GM18502 (cell line): Measurements from ENCODE around the gene HOMEZ.

ENCODE experiments used
- ATAC-seq: cut with Tn5 transposase; IDR thresholded peaks from one replicate; pipeline ENCODE4 v1.9.1; 2021; ENCODE audit warnings: mild to moderate bottlenecking; ENCODE audit not compliant: unreplicated experiment, poor library complexity

The HOMEZ gene

DNA sequence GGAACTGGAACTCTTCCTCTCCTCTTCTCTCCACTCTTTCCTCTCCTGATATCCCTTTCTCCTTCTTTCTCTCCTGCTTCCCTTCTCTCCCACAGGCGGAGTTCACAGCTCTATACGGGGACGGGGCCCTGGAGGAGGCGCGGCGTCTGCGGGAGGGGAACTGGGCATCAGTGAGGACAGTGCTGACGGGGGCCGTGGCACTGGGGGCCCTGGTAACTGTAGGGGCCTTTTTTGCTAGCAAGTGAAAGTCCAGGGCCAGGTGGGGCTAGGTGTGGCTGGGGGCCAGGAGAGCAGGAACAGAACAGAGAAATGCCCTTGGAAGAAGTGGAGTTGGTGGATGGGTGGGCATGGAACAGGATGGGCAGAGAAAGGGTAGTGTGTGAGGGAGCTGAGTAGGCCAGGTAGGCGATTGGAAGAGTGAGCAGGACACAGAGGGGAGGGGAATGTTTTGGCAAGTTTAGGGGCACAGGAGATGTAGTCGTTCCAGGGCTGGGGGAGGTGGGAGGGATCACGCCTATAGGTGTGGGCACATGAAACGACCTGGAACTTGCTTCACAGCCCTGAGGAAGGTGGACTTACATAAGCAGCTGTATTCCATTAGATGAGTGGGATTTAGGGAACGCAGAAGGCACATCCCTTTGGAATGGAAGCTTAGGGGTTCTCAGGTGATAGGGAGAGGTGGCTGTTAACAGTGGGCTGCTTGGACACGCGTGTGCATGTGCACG is 23.0 kb upstream of the HOMEZ start:
- ATAC-seq: no peak

DNA sequence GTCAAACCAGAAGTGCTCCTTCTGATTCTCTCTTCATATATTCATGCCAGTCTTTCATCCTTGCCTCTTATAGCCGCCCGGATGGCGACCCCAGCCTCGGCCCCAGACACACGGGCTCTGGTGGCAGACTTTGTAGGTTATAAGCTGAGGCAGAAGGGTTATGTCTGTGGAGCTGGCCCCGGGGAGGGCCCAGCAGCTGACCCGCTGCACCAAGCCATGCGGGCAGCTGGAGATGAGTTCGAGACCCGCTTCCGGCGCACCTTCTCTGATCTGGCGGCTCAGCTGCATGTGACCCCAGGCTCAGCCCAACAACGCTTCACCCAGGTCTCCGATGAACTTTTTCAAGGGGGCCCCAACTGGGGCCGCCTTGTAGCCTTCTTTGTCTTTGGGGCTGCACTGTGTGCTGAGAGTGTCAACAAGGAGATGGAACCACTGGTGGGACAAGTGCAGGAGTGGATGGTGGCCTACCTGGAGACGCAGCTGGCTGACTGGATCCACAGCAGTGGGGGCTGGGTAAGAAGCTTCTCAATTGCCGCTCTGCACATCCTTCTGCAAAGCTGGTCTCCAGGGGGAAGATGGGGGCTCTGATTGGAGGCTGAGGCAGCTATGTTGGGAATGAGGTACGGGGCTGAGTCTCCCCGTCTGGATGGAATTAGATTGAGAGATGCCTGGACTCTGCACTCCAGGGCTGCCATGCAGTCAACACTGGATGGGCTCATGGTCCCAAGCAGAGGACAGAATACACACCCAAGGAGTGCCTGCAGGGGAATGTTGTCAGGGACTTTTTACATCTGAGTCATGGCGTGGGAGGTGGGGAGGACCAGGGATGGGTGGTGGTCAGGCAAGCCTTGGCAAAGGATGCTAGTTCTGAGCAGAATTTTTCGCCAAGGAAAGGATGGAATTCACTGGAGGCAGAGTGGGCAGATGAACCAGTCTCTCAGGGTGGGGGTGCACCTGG is 22.0 kb upstream of the HOMEZ start:
- ATAC-seq: no peak

DNA sequence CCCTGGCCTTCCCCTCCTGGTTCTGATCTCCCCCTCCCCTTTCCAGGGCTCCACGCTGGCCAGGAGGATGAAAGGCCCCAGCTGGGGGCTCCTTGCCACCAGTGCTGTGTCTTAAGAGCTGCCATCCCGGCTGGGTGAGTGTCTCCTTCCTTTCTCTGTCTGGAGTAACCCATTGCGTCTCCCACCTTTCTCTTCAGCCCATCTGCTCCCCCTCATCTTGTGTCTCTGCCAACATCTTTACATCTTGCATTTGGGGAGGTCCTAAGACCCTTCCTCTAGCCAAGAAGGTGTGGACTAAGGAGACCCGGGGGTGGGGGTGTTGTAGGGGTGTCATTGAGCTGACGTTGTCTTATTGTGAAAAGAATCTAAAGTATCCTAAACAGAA is 21.2 kb upstream of the HOMEZ start:
- ATAC-seq: no peak

DNA sequence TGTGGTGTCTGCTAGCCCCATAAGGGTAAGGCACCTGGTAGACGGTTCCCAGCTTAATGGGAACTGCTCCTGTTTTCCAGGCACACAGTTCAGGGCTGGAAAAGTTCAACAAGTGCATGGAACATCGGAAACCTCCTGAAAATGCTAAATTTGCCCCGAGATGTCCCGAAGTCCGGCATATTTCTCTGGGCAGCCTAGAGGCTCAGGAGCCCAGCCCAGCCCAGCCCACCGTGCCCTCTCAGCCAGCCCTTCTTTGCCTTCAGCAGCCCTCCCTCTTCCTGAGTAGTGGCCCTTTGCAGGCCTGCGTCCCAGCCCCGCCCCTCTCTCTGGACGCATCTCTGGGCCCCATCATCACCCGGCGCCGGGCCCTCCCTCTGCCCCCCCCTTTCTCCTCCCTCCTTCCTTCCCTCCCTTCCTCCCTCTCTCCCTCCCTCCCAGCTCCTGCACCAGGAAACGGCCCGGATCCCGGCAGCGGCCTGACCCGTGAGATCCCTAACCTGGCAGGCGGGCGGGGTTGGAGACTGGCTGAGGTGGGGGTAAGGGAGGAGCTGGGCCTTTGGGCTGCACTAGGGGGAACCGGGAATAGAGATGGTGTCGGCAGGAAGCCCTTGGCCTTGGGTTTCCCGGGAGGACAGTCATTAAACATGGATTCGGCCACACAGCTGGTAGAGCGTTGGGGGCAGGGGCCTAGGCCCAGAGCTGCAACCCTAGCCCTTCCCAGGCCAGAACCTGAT is 20.6 kb upstream of the HOMEZ start, which contains the start of gene BCL2L2:
Gene BCL2L2 (plus strand): TSS at position 422 of the 734 bp plus-strand sequence. CDS start 935 bp downstream, outside the sequence.
- no peak for ATAC-seq

DNA sequence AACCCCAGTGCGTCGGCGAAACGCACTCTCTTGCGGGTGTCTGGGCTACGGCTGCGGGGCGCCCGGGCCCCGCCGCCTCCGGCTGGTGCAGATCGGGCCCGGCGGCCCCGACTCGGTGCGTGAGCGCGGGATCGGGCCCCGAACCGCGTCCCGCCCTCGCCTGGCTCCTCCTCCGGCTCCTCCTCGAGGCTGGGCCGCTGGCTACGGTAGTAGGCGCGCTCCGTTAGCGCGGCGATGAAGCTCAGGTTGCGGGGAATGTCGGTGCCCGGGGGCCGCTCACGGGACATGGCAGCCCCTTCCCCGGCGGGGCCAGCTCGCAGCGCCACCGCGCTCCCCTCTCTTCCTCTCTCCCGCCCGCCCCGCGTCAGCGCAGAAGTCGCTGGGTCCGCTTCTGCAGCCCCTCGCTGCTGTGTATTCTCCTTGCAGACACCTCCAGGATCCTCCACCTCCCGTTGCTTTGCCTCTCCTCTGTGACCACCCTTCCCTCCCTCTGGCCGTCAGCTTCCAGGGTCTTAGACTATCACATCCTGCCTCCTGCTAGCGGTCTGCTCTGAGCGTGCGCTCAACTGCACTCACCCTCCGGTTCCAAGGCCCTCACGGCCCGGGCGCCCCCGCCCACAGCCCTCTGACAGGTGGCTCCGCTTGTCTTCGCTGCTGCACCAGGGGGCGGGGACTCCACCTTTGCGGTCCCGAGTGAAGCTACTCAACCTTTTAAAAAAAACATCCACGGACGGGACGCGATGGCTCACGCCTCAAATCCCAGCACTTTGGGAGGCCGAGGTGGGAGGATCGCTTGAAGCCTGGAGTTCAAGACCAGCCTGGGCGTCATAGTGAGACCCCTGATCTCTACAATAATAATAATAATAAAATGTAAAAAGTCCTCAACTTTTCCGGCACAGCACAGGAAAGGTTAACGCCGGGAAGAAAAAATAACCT is 16.6 kb upstream of the HOMEZ start, which contains the start of gene PPP1R3E:
Gene PPP1R3E (minus strand): TSS at position 570 of the 936 bp plus-strand sequence. CDS start 283 bp downstream, at position 287.
- ATAC-seq: peak; percentile 45

DNA sequence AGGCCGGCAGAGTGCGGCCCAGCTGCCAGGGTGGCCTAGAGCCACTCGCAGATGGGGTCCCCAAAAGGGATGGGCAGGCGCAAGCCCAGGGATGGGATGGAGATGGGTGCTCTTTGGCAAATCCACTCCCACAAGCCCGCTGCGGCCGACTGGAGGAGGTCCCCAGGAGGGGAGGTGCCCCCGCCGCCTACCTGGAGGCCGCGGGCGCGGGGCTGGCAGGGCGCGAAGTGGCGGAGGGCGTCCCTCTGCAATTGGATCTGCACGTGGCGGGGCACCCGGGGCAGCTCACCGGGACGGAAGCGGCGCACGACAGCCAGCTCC is 16.0 kb upstream of the HOMEZ start:
- peak; percentile 15 for ATAC-seq

DNA sequence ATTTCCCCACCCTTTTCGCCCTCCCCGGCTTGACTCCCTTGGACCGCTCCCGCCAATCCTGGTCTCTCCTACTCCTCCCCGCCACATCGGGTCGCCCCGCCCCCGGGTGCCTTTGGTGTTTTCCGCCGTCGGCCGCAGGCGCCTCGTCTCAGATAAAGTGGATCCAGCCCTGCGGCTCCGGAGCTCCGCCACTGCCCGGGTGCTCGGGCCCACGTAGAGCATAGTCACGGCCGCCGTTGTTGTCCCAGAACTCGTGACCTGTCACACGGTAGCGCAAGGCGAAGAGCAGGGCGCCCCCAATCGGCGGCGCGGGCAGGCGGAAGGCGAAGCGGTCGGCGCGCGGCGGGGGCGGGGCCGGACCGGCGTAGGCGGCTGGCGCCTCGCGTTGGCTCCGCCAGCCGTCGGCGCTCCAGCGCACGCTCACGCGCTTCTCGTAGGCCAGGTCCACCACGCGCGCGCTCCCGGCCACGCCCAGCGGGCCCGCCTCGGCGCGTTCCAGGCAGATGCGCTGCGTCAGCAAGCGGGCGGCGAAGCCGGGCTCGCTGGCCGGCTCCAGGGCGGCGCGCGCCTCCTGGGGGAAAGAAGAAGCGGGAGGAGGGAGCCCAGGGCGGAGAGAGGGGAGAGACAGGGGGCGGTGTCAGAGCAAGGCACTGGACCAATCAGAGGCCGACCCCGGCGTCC is 15.5 kb upstream of the HOMEZ start:
- ATAC-seq: peak; percentile 77

DNA sequence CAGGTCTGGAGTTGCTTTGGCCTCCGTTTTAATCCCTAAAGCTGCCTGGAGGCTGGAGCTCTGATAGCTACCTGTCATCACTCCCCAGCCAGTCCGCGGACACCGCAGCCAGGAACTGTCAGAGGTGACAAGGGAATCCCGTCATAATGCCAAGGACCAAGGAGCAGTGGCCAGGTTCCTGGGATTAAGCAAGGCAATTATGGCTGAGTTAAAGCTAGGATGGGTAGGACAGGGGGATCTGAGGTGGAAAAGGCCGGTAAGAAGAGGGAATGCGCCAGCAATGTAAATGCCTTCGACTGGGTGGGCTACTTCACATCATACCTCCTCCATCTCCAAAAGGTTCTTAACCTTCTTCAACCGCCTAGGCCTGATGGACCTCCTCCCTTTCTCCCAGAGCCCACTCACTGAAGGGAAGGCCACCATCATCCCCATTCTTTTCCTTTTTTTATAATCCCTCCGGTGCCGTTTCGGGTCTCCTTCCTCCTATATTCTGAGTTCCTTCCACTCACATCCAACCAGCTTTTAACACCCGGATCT is 14.8 kb upstream of the HOMEZ start:
- ATAC-seq: no peak

DNA sequence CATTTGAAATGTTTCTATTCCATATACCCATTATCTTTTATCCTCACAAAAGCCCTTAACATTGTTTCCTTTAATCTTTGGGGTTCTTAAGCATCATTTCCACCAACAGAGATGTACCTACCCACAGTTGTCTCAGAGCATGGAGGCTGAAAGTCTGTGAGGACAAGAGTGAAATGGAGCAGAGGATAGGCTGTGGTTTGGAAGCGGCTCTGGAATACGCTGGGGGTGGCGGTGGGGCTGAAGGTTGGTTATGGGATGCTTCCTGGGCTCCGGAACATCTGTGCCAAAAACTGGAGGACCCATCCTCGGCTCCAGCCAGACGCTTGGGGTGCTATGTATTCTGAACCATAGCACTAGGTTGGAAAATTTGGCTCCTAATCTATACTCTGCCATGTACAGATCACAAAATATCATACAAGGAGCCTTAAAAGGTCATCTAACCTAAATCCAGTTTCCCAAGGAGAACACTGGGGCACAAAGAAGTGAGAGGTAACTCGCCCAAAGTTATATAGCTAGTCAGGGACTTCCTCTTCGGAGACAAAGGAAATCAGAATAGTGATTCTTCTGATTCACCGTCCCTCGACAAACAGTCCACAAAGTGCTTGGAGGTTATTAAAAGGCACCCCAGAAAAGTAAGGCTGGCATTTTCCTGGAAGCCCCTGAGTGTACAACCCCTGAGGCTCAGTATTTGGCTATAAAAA is 14.2 kb upstream of the HOMEZ start:
- ATAC-seq: no peak

DNA sequence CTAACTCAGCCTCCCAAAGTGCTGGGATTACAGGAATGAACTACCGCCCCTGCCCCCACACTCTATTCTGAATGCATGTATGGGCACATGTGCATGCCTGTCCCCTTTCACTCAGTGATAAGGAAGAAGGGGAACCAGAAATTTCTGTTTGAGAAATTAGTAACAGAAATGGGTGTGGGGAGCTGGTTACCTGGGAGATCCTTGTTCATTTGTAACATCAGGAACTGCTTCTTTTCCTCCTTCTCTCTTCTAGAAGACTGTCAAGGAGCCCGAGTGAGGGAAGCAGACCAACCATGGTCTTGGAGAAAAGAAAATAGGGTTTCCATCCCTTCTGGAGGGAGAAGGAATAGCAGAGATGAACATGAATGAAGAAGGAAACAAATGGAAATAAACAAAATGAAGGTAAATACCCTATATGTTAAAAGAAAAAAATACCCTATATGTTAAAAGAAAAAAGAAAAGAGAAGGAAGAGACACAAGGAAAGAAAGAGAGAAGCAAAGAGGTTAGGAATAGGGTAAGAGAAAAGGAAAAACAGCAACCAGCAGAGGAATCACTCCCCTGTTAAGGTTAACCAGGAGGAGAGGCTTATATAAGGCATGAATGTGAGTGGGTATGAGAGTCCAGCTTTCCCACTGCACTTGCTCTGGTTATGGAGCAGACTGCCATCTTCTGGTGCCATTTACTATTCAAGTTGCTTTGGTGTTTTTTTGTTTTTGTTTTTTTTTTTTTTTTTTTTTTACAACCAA is 13.5 kb upstream of the HOMEZ start:
- no peak for ATAC-seq

DNA sequence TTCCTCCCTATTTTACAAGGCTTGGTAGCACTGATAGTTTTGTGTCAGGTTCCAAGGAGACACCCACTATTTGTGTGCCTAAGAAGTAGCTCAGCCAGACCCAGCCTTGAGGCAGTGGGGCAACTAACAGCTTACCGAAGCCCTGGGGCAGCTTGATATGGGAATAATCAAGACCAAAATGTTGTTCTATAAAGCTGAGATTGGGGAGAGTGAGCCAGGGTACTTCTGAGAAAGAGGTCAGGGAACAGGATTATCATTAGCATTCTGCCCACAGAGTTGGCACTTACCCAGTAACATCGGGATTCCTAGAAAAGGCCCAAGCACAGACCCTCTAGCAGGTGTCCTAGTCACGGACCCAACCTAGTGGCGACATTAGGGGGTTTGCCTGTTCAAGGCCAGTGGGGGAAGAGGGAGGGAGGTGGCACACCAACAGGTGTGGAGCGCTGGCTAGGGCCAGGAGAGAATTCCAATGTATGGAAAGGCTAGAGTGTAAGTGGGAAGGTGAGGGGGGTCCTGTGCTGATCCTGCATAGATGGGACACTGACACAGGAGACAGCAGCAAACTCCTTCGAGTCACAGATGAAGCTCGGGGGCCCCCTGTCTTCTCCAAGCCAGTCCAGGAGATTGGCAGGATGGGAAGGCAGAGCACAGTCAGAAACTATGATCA is 11.8 kb upstream of the HOMEZ start:
- ATAC-seq: no peak

DNA sequence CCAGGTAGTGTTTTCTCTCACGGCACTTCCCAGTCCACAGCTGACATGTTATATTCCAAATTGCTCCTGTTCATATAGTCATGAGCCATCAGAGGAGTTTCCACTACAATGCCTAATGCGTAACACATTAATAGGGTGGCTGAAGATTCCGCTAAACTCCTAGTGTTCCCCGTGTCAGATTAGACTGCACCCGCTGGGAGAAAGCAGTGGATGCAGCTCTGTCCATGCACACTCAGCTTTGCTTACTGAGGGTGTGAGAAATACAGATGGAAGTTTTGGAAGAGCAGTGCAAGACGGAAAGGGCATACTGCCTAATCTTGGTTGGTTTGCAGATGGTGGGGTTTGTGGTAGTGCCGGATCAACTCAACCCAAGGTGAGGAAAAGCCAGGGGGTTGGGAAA is 11.2 kb upstream of the HOMEZ start:
- ATAC-seq: no peak

DNA sequence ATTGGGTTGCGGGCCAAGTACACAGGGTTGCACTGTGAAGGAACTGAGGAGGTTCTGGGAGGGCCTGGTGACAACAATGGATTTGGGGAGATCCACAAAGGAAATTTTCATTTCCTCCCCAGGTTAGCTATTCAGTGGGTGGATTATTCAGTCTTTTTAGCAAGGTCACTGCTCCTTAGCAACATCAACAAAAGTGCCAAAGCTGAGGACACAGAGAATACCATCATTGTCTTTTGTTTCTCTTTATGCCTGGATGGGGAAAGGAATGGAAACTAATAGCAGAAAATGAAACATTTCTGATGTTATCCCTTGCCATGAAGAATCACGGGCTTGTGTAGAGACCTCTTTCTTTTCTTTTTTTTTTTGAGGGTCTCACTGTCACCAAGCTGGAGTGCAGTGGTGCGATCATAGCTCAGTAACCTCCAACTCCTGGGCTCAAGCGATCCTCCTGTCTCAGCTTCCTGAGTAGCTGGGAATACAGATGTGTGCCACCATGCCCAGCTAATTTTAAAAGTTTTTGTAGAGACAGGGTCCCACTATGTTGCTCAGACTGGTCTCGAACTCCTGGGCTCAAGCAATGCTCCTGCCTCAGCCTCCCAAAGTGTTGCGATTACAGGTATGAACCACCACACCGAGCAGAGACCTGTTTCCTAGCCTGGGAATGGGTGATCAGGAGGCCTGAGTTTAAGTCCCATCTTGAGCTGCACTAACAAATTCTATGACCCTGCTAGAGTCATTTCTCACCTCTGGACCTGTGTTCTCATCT is 10.3 kb upstream of the HOMEZ start:
- no peak for ATAC-seq

DNA sequence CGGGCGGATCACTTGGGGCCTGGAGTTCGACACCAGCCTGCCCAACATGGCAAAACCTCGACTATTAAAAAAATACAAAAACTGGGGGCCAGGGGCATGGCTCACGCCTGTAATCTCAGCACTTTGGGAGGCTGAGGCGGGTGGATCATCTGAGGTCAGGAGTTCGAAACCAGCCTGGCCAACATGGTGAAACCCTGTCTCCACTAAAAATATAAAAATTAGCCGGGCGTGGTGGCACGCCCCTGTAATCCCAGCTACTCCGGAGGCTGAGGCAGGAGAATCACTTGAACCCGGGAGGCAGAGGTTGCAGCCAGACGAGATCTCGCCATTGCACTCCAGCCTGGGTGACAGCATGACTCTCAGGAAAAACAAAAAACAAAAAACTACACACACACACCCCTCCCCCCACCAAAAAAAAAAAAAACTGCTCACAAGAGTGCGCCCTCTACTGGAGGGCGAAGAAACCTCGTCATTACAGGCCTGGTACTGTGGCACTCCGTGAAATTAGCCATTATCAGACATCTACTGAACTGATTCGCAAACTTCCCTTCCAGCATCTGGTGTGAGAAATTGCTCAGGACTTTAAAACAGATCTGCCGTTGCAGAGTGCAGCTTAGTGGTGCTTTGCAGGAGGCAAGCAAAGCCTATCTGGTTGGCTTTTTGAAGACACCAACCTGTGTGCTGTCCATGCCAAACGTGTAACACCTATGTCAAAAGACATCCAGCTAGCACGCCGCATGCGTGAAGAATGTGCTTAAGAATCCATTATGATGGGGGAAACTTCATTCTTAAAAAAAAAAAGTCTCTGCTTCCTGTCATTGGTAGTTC is 9.0 kb upstream of the HOMEZ start:
- ATAC-seq: peak; percentile 56

DNA sequence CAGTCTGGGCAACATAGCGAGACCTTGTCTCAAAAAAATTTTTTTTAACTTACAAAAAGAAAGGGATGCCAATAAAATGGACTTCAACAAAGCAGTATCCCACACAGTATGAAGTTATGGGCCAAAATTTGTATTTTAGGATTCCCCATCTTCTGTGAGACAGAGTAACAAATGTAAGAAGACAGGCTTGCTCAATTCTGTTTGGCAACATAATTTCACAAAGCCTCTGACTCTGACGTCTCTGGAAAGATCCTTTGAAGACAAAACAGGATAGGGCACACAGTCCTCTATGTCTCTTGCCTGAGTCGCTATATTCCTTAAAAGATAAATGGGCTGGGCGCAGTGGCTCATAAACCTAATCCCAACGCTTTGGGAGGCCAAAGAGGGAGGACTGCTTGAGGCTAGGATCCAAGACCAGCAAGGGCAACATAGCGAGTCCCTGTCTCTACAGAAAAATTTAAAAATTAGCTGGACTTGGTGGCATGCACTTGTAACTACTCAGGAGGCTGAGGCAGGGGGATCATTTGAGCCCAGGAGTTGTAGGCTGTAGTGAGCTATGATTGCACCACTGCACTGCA is 1.1 kb upstream of the HOMEZ start:
- no peak for ATAC-seq
